CD4-positive, alpha-beta memory T cell (primary cell): Measurements from ENCODE around the gene KCNC3. TPM values are rescaled to one million over a fixed set of nuclear protein-coding genes. Genes with fewer than 3 reads are reported as not detected.

Source experiments
- CTCF ChIA-PET: fragments of 350-600 bp; sonication (Branson Sonifier 250); formaldehyde crosslinking; loops from one replicate; lab custom pipeline; 2021; ENCODE audit warnings: inconsistent platforms; ENCODE audit not compliant: partially characterized antibody; lab: Charles Lee
- POLR2A ChIA-PET: fragments of 350-600 bp; sonication (Branson Sonifier 250); formaldehyde crosslinking; loops from one replicate; lab custom pipeline; 2021; ENCODE audit not compliant: partially characterized antibody; lab: Charles Lee
- DNase-seq, 5 donors: peaks; one replicate each; pipeline versions ENCODE4 v3.0.0 to v3.0.0-alpha.2; 2020 to 2022; ENCODE audit warnings: mixed read lengths in 1 of 5
- H3K27ac ChIP-seq: one replicate; pipeline ENCODE4 v1.7.0; 2013; ENCODE audit warnings: low read depth, low read length
- H3K27me3 ChIP-seq: 2 replicates; pipeline ENCODE4 v1.7.0; 2013; ENCODE audit warnings: mild to moderate bottlenecking, low read length, moderate library complexity; ENCODE audit not compliant: insufficient read depth
- H3K36me3 ChIP-seq: 2 replicates; pipeline ENCODE4 v1.7.0; 2013; ENCODE audit warnings: mild to moderate bottlenecking, low read length, moderate library complexity; ENCODE audit not compliant: insufficient read depth
- H3K4me1 ChIP-seq: 2 replicates; pipeline ENCODE4 v1.7.0; 2013; ENCODE audit warnings: mild to moderate bottlenecking, low read length, moderate library complexity; ENCODE audit not compliant: insufficient read depth
- H3K4me3 ChIP-seq, 2 donors: one replicate each; pipeline ENCODE4 v1.7.0; 2013; ENCODE audit warnings: low read length in 2 of 2, mild to moderate bottlenecking in 1 of 2
- H3K9me3 ChIP-seq, 2 donors: one replicate each; pipeline ENCODE4 v1.7.0; 2013; ENCODE audit warnings: low read length in 2 of 2, control low read depth in 1 of 2; ENCODE audit not compliant: control insufficient read depth in 1 of 2
- H3K27ac Mint-ChIP-seq, 7 donors: one replicate each; pipeline ENCODE4 v1.8.0; 2020 to 2021; ENCODE audit warnings: mixed read lengths in 7 of 7, mild to moderate bottlenecking in 6 of 7, inconsistent platforms in 3 of 7, moderate library complexity in 3 of 7
- H3K27me3 Mint-ChIP-seq, 2 donors: one replicate each; pipeline ENCODE4 v1.8.0; 2020 to 2021; ENCODE audit warnings: mixed read lengths in 2 of 2
- H3K36me3 Mint-ChIP-seq, 2 donors: one replicate each; pipeline ENCODE4 v1.8.0; 2020 to 2021; ENCODE audit warnings: mixed read lengths in 2 of 2, inconsistent platforms in 1 of 2, mild to moderate bottlenecking in 1 of 2
- H3K4me1 Mint-ChIP-seq, 4 donors: one replicate each; pipeline ENCODE4 v1.8.0; 2020 to 2021; ENCODE audit warnings: mixed read lengths in 4 of 4, mild to moderate bottlenecking in 1 of 4
- H3K4me3 Mint-ChIP-seq, 8 donors: one replicate each; pipeline ENCODE4 v1.8.0; 2020 to 2021; ENCODE audit warnings: mixed read lengths in 8 of 8, mild to moderate bottlenecking in 7 of 8, moderate library complexity in 6 of 8, inconsistent platforms in 3 of 8
- H3K9me3 Mint-ChIP-seq, 8 donors: one replicate each; pipeline ENCODE4 v1.8.0; 2020 to 2021; ENCODE audit warnings: mixed read lengths in 8 of 8, mild to moderate bottlenecking in 5 of 8, inconsistent platforms in 3 of 8, moderate library complexity in 1 of 8
- intact Hi-C: fragments of 100-400 bp; cut with micrococcal nuclease; formaldehyde crosslinking; loops from one replicate; pipeline ENCODE4 v1.15.1; 2023
- polyA plus RNA-seq, 2 donors: library from polyadenylated mRNA; unstranded; fragments of 300-500 nt; fragmentation: Illumina TruSeq; gene quantifications; one replicate each; pipeline ENCODE4 v1.2.3, GENCODE V29; 2021
- total RNA-seq, 2 experiments: library from RNA; stranded (reverse); gene quantifications; one replicate each; pipeline ENCODE4 v1.2.3, GENCODE V29; 2021

The KCNC3 gene
- 1 to 10 TPM; 1.6 to 1.7 TPM for total RNA-seq
- not detected for polyA plus RNA-seq

- H3K4me1 ChIP-seq = peaks cover 71% of the 10 kb centered on the region
- H3K27ac ChIP-seq = no peak within 1 kb of the TSS
- ChIA-PET POLR2A (interaction anchor here (0.6 to 1.5 kb wide), 3 partner anchors 18 to 182 kb away, joined by 3 to 4 read pairs (median 3); partner anchors contain the start of gene JOSD2), CTCF (interaction anchor here (0.6 kb wide), 1 partner anchor 28 kb away, joined by 4 read pairs; no protein-coding TSS in a partner anchor)
- Mint-ChIP-seq H3K27me3 (peaks cover 23 to 50% of the 10 kb centered on the region in 2 donors), H3K36me3 (peaks cover 5 to 6% of the 10 kb centered on the region in 2 donors), H3K27ac (peak within 1 kb of the TSS; percentile 83 to 97 (median 93)), H3K4me1 (peaks cover 37 to 79% (median 60%) of the 10 kb centered on the region in 4 donors), H3K4me3 (peak within 1 kb of the TSS; percentile 80 to 89 (median 84)), H3K9me3 (peaks cover 0 to 29% (median 14%) of the 10 kb centered on the region in 8 donors)
- no peaks in the 10 kb centered on the region for H3K9me3 ChIP-seq
- H3K4me3 ChIP-seq = peak within 1 kb of the TSS; percentile 36 to 43
- peak; percentile 77 to 98 (median 90) for DNase-seq
- peaks cover 37% of the 10 kb centered on the region for H3K27me3 ChIP-seq
- no peaks in the 10 kb centered on the region for H3K36me3 ChIP-seq
- intact Hi-C loops = no loop called here
Observed at GRCh38 chr19:50329146-50329925, at the start of gene KCNC3. Gene KCNC3, minus strand, starts transcription at chr19:50329377. Its CDS starts 295 bp downstream, at chr19:50329082.

GRCh38 chr19:50378863-50379236 is 49.7 kb upstream of the KCNC3 start:
- Histone ChIP-seq H3K27me3 (no peaks in the 10 kb centered on the region), H3K4me1 (peaks cover 20% of the 10 kb centered on the region), H3K27ac (no peak overlapping the region), H3K36me3 (peaks cover 46% of the 10 kb centered on the region), H3K9me3 (no peaks in the 10 kb centered on the region), H3K4me3 (no peak overlapping the region)
- DNase-seq = no peak
- ChIA-PET CTCF (no interaction called here), POLR2A (no interaction called here)
- H3K9me3 Mint-ChIP-seq = peaks cover 0 to 8% (median 0%) of the 10 kb centered on the region in 8 donors
- no peak overlapping the region for H3K4me3 Mint-ChIP-seq
- peaks cover 12 to 34% (median 22%) of the 10 kb centered on the region in 4 donors for H3K4me1 Mint-ChIP-seq
- intact Hi-C loops = no loop called here
- no peaks in the 10 kb centered on the region for H3K27me3 Mint-ChIP-seq
- H3K27ac Mint-ChIP-seq = peak overlapping the region in 4 of 7 donors; percentile 11 to 77 (median 50)
- H3K36me3 Mint-ChIP-seq = peaks cover 26 to 50% of the 10 kb centered on the region in 2 donors

DNA sequence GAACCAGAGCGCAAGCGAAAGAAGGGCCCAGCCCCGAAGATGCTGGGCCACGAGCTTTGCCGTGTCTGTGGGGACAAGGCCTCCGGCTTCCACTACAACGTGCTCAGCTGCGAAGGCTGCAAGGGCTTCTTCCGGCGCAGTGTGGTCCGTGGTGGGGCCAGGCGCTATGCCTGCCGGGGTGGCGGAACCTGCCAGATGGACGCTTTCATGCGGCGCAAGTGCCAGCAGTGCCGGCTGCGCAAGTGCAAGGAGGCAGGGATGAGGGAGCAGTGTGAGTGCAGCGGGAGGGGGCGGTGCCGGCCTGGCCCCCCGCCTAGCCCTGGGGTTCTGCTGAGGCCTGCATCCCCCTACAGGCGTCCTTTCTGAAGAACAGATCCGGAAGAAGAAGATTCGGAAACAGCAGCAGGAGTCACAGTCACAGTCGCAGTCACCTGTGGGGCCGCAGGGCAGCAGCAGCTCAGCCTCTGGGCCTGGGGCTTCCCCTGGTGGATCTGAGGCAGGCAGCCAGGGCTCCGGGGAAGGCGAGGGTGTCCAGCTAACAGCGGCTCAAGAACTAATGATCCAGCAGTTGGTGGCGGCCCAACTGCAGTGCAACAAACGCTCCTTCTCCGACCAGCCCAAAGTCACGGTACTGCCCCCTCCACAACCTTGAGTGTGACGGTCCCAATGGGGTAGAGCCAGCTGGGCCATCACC is 49.1 kb upstream of the KCNC3 start:
- Histone ChIP-seq H3K4me3 (no peak overlapping the region), H3K27ac (no peak overlapping the region), H3K4me1 (peaks cover 15% of the 10 kb centered on the region), H3K36me3 (peaks cover 46% of the 10 kb centered on the region), H3K27me3 (no peaks in the 10 kb centered on the region), H3K9me3 (no peaks in the 10 kb centered on the region)
- Mint-ChIP-seq H3K36me3 (peaks cover 26 to 47% of the 10 kb centered on the region in 2 donors), H3K27ac (peak overlapping the region in 3 of 7 donors; percentile 22 to 94 (median 62)), H3K4me3 (peak overlapping the region in 3 of 8 donors; percentile 20 to 50 (median 25)), H3K9me3 (peaks cover 0 to 6% (median 0%) of the 10 kb centered on the region in 8 donors), H3K4me1 (peaks cover 10 to 29% (median 17%) of the 10 kb centered on the region in 4 donors), H3K27me3 (no peaks in the 10 kb centered on the region)
- POLR2A ChIA-PET = no interaction called here
- no peak for DNase-seq
- CTCF ChIA-PET = no interaction called here
- intact Hi-C loops = no loop called here

- no peak for DNase-seq
- Histone ChIP-seq H3K4me1 (peaks cover 14% of the 10 kb centered on the region), H3K36me3 (peaks cover 46% of the 10 kb centered on the region), H3K9me3 (no peaks in the 10 kb centered on the region), H3K27me3 (no peaks in the 10 kb centered on the region), H3K27ac (peak overlapping the region; percentile 100), H3K4me3 (no peak overlapping the region)
- peaks cover 0 to 6% (median 0%) of the 10 kb centered on the region in 8 donors for H3K9me3 Mint-ChIP-seq
- peak overlapping the region; percentile 53 to 100 (median 94) for H3K27ac Mint-ChIP-seq
- ChIA-PET CTCF (no interaction called here), POLR2A (no interaction called here)
- peaks cover 7 to 26% (median 14%) of the 10 kb centered on the region in 4 donors for H3K4me1 Mint-ChIP-seq
- intact Hi-C loops = no loop called here
- H3K4me3 Mint-ChIP-seq = peak overlapping the region in 7 of 8 donors; percentile 35 to 96 (median 87)
- no peaks in the 10 kb centered on the region for H3K27me3 Mint-ChIP-seq
- peaks cover 26 to 42% of the 10 kb centered on the region in 2 donors for H3K36me3 Mint-ChIP-seq
Observed at GRCh38 chr19:50377517-50377916, 48.3 kb upstream of the KCNC3 start.

DNA sequence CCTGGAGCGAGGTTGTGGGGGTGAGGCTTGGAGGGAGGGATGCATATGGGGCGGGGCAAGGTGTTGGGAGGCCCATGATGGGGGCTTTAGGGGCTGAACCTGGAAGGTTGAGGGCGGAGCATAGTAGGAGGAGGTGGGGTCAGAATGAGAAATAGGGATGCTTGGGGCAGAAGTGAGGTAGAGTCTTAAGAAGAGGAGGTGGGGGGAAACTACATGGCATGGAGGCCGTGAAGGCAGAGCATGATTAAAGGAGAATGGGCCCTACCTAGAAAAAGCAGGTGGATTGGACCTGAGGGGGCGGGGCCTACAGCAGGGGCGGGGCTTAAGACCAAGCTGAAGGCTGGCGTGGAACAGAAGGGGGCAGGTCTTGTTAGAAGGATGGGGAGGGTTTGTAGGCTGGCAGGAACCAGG is 47.9 kb upstream of the KCNC3 start:
- peaks cover 14% of the 10 kb centered on the region for H3K4me1 ChIP-seq
- no peaks in the 10 kb centered on the region for H3K9me3 ChIP-seq
- no peaks in the 10 kb centered on the region for H3K27me3 ChIP-seq
- Mint-ChIP-seq H3K4me3 (peak overlapping the region; percentile 35 to 96 (median 80)), H3K9me3 (peaks cover 0 to 6% (median 0%) of the 10 kb centered on the region in 8 donors), H3K27ac (peak overlapping the region; percentile 63 to 100 (median 96)), H3K4me1 (peaks cover 7 to 26% (median 14%) of the 10 kb centered on the region in 4 donors), H3K27me3 (no peaks in the 10 kb centered on the region), H3K36me3 (peaks cover 26 to 42% of the 10 kb centered on the region in 2 donors)
- POLR2A ChIA-PET = no interaction called here
- CTCF ChIA-PET = no interaction called here
- no peak overlapping the region for H3K4me3 ChIP-seq
- intact Hi-C loops = no loop called here
- H3K27ac ChIP-seq = peak overlapping the region; percentile 100
- H3K36me3 ChIP-seq = peaks cover 46% of the 10 kb centered on the region
- DNase-seq = peak; percentile 44 to 79 (median 58)

GRCh38 chr19:50376166-50377050 is 47.2 kb upstream of the KCNC3 start, which contains the start of gene NR1H2:
Gene NR1H2, plus strand, starts transcription at chr19:50376457. Its CDS starts 1,149 bp downstream, at chr19:50377606.
- Histone ChIP-seq H3K4me3 (peak within 1 kb of the TSS; percentile 94 to 97), H3K4me1 (peaks cover 14% of the 10 kb centered on the region), H3K27ac (peak within 1 kb of the TSS; percentile 100), H3K27me3 (no peaks in the 10 kb centered on the region), H3K9me3 (no peaks in the 10 kb centered on the region), H3K36me3 (peaks cover 41% of the 10 kb centered on the region)
- intact Hi-C loops = loop anchor here (1.0 kb wide), 4 partner anchors 8 to 428 kb away; partner anchors contain the start of genes EMC10, GARIN5A and POLD1
- H3K4me3 Mint-ChIP-seq = peak within 1 kb of the TSS; percentile 87 to 98 (median 96)
- POLR2A ChIA-PET = interaction anchor here (1.1 to 2.0 kb wide), 5 partner anchors 8 to 428 kb away, joined by 5 to 46 read pairs (median 10); partner anchors contain the start of genes JOSD2 and POLD1
- H3K9me3 Mint-ChIP-seq = peaks cover 0 to 6% (median 0%) of the 10 kb centered on the region in 8 donors
- H3K27ac Mint-ChIP-seq = peak within 1 kb of the TSS; percentile 94 to 100 (median 100)
- no peaks in the 10 kb centered on the region for H3K27me3 Mint-ChIP-seq
- DNase-seq = peak; percentile 95 to 96 (median 96)
- peaks cover 7 to 26% (median 14%) of the 10 kb centered on the region in 4 donors for H3K4me1 Mint-ChIP-seq
- CTCF ChIA-PET = interaction anchor here (0.8 to 1.9 kb wide), 4 partner anchors 10 to 43 kb away, joined by 3 to 11 read pairs (median 5); partner anchors contain the start of gene NAPSA
- H3K36me3 Mint-ChIP-seq = peaks cover 26 to 37% of the 10 kb centered on the region in 2 donors
